GM19438 (cell line): ENCODE results near the gene TMEM258.

Experiments
- ATAC-seq: cut with Tn5 transposase; IDR thresholded peaks from one replicate; pipeline ENCODE4 v1.9.1; 2021; ENCODE audit warnings: low read depth; ENCODE audit not compliant: unreplicated experiment

TMEM258 gene

DNA sequence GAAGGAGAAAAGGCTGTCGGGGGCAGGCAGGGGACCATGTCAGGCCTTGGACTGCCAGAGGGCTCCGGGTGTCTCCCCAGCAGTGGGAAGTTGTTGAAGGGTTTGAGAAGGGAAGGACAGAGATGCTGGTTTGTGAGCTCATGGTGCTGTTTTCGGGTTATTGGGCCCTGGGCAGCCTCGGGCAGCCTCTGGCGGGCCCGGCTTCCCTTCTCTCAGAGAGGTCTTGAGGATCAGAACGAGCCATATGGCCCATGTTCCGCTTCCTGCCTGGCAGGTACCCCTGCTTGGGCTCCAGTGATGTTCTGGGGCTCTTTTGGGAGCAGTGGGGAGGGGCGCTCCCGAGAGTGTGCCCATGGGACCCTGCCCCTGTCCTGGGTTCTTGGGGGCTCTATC lies 30.2 kb downstream of the TMEM258 start:
- ATAC-seq, result no peak

DNA sequence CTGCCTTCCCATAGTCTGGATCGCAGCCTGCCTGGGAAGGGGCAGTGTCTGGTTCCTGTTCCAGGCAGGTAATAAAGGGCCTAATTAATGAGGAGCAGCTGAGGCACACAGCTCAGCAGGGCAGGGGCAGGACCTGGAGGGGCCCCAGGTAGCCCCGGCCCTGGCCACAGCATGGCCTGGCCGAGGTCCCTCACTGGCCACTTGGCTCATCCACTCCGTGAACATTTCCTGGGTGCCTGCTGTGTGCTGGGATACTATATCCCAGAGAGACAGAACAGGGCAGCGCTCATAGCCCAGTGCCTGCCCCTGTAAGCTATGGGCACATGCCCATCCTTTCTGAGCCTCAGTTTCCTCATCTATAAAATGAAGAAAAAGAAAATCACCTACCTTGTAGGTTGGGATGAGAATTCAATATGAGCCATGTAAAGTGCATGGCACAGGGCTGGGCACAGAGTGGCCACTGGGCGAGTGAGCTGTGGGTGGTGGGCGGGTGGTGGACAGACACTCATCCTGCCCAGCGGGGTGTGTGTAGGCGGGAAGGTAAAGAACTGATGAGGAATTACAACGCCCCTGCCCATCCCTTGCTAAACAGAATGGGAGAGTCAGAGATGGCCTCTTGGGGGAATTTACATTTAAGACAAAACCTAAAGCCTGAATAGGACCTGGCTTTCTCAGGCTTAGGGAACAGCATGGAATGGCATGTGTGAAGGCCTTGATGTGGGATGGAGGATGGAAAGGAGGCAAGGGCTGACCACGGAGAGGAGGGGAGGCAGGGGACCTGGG lies 30.8 kb downstream of the TMEM258 start:
- no peak for ATAC-seq

DNA sequence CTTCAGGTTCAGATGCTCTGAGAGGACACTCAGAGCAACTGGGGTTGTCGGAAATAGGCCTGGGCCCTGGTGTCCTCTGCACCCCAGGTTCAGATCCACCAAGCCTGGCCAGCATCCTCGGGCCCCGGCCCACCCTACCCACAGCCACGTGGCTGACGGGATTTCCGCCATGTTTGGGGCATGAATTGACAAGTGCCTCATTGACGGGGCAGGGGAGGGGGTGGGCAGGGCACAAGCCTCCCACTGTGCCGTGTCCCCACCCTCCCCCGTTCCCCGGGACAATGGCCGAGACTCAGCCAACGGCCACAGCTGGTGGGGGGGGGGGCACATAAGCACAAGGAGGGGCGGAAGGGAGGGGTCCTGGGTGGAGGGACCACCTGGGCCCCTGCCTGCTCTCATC lies 31.5 kb downstream of the TMEM258 start:
- no peak for ATAC-seq

DNA sequence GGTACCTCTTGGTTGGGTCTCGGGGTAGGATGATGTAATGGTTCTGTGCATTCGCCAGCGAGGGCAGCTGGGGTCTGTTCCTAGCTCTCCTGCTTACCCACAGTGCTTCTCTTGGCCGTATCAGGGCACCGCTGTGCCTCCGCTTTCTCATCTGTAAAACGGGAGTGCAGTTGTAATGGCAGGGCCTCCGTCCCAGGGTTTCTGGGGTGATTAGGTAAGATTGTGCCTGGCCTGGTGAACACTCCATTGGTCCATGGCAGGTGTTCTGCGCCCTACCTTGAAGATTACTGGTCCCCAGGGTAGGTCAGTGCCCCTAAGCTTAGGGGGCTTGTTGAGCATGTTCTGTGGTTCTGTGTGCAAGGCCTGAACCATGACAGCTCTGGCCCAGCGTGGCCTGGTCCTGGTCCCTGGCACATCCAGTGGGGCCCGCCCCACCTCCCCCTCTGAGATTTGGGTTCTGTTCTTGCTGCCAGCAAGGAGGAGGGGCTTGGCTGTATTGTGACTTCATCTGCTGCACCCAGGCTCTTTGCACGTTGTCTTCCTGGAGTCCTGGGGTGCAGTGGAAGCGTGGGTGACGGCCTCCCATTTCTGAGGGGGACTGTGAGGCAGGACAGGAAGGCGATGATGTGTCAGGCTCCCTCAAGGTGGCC lies 35.1 kb downstream of the TMEM258 start:
- no peak for ATAC-seq

DNA sequence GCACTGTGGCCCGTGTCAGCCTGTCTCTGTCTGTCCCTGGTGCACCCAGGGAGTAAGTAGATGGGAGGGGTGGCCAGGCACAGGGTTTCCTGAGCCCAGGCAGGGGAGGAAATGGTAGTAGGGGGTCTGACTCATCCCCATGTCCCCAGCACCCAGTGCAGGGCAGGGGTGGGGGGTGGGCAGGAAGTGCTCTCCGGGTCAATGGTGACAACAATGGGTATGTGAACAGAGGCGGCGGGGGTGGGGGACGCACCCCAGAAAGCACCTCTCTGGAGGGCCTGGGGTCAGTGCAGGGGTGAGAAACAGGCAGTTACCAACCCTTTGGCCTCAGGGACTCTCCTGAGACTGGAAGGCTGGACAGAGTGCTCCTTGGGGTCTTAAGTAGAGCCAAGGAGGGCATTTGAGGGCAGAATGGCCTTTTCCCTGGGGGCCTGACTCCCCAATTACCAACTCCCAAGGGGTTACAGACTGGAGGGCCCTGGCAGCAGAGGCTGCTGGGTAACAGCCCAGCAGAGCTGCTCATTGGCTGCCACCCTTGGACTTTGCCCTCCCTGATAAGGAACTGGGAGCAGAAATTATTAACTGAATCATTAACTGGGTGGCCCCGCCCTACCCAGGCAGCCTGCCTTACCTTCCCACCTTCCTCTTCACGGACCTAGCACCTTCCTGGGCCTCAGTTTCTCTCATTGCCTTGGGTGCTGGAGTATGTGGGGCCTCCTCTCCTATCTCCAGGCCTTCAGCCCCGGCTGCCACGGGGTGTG lies 35.8 kb downstream of the TMEM258 start:
- no peak for ATAC-seq

DNA sequence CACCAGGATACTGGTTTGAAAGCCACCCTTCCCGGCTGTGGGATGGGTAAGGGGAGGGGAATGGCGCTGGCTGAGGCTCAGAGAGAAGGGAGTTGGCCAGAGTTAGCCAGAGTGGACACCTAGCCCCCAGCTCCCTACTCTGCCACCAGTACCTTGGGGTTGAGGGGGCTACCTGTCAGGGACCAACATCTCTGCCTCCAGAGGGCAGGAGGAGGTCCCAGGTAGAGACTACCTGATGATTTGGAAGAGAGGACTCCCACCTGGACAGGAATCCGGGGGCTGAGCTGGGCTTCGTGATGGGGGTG lies 36.3 kb downstream of the TMEM258 start:
- ATAC-seq, result no peak

DNA sequence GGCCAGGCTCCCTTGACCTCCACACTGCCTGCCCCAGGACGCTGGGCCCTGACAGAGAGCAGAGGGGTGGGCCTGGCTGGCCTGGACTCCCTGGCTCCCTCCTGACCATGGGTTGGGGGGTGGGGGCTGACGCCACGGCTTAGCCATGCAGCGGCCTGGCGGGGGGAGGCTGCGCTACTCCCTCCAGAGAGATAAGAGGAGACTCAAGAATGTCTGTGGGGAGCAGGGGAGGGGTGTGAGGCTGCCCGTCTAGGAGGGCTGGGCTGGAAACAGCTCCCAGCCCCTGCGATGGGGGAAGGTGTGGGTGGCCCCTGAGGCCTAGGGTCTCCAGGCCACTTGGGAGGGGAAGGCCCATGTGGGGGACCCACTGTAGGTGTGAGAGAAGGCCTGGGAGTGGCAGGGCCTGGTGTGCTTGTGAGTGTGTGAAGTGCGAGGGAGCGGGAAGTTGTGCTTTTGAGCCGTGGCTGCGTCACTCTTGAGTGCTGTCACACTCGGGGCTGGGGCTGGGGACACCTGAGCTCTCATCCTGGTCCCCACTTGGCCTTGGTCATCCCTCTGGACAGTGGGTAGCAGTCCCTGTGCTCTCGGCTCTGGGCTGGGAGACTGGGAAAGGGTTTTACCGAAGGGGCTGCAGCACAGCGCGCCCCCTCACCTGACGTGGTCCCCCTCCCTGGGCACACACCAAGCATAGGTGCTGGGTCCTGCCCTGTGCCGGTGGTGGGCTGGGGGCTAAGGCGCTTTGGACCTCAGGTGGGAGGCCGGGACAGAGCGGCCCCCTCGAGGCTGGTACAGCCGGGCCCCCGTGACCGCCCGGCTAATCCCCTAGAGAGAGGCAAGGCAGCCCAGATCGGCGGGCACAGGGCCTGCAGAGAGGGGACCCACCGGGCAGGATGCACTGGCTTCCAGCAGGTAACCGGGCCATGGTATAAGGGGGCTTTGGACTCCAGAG lies 37.6 kb downstream of the TMEM258 start:
- ATAC-seq, result no peak

DNA sequence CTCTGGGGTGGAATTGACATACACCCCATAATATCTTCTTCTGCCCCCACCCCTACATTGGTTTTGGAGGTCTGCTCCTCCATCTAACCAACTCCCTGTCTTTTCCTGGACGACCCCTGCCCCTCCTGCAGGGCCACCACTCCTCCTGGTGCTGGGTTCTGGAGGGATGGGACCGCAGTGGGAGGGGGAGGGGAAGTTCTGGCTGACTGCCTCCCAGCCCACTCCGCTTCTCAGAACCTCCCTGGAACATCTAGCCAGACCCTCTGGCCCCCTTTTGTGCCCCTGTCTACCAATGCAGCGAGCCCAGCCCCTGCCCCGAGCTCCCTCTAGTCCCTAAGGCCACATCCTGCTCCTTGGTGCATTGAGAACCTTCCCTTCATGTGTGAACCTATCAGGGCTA lies 38.7 kb downstream of the TMEM258 start:
- no peak for ATAC-seq

DNA sequence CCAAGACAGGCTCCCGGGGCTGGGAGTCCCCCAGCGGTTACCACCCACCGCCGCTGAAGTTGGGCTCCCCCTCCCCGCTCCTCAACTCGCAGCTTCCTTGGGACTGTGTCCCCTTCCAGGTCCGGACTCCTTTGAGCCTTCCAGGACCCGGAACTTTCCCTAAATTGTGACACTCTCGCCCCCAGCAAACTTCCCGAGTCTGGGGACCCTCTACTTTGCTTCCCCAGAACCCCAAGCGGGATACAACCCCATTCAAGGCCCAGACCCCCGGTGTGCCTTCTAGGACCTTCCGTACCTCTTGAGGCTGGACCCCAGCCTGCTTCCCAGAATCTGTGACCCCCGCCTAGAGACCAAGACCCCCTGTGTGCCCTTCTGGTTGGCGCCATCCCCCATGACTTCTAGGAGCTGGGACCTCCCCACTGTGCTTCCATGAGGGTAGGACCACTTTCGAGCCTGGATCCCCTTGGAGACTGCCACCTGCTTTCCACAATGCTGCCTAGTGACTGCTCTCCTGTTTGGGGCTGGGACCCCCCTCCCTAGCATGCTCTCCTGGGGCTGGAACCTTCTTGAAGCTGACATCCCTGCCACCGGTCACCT lies 39.4 kb downstream of the TMEM258 start:
- no peak for ATAC-seq

DNA sequence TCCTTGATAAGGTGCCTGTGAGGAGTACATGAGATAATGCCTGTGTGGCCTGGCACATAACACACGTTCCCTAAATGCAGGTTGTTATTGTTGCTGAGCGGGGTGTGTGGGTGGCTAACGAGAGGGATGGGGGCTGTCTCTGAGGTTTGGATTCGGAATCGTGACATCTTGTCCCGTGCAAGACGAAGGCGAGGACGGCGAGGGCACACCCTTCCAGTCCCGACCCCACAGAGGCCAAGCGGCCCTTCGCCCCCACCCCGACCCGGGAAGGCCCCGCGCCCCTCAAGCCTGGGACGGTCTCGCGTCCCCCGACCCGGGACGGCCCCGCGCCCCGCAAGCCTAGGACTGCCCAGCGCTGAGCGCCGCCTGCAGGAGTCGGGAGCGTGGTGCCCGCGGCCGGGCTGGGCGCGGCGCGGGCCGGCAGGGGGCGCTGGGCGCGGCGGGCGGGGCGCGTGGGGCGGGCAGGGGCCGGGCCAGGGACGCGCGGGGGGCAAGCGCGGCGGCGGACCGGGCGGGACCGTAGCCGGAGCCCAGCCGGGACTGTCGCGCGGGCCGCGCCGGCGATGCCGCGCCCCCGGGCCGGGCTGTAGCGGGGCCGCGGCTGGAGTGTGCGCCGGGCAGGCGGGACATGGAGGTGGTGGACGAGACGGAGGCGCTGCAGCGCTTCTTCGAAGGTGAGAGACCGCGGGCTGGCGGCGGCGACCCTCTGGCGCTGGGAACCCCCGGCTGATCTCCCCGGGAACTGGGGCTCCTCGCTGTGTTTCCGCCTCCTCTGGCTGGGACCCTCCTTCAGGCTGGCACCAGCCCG lies 40.1 kb downstream of the TMEM258 start, which contains the start of gene MYRF:
Gene MYRF (plus strand): TSS at position 520 of the 808 bp plus-strand sequence. CDS start 109 bp downstream, at position 629.
- ATAC-seq, result no peak

DNA sequence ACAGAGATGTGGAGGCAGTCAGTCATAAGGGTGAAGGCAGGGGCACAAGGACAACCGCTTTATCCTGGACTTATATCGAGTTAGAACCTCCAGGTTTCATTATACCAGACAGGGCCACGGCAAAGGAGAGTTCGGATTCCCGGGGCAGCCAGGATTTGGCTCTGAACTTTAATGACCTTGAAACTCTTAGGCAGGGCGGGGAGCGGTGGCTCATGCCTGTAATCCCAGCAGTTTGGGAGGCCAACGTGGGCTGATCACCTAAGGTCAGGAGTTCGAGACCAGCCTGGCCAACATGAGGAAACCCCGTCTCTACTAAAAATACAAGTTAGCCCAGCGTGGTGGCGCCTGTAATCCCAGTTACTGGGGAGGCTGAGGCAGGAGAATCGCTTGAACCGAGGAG lies 41.0 kb downstream of the TMEM258 start:
- no peak for ATAC-seq

DNA sequence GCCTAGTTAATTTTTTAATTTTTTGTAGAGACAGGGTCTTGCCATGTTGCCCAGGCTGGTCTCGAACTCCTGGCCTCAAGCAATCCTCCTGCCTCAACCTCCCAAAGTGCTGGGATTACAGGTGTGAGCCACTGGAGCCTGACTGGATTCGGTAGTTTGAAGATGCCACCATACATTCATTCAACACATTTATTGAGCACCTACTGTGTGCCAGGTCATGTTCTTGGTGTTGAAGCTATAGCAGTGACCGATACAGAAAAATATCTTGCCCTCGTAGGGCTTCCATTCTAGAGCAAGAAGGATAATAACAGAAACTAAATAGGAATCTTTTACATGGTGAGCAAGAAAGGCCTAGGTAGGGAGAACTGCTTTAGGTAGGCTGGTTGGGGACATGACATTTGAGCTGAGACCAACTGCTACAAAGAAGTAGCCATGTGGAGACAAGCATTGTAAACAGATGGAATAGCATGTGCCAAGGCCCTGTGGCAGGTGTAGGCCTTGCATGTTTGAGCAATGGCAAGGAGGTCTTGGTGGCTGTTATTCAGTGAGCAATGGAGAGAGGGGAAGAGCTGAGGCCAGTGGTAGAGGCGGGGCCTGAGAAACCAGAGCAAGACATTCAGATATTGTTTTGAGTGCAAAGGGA lies 41.6 kb downstream of the TMEM258 start:
- no peak for ATAC-seq

DNA sequence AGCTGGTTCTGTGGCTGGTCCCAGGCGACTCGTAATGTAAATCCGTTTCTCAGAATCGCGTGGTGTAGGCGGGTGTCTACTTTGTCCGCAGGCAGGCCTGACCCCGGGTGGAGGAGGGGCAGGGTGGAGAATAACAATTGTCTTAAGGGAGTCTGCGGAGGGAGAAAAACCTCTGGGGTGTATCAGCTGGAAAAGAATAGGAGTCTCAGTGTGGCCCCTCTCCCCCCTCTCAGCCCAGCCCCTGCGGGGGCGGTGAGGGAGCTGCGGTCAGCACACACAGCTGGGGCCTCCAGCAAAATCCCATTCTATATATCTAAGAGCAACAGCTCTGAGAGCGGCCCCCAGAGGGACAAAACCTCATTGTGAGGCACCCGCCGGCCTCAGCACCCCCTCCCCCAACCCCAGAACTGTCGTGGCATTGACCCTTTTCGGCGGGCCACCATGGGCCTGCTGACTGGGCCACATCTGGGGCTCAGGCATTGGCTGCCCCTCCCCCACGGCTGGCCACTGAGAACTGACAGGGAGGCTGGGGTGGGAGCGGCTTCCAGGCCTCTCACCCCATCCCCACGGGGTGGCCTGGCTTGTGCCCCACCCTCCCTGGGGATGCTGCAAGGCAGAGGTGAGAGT lies 42.7 kb downstream of the TMEM258 start:
- no peak for ATAC-seq

DNA sequence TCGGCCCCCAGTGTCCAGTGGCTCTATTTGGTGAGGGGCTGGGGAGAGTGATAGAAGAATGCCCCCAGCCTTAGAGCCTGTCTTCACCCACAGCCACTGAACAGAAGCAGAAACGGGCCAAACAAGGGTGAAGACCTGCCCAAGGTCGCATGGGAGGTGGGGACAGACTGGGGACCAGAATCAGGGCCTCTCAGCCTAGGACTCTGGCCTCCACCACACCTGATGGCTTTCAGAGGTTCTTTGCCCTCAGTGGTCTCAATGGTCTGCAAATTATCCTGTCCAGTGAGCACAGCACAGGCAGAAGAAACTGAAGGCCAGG lies 44.5 kb downstream of the TMEM258 start:
- no peak for ATAC-seq

DNA sequence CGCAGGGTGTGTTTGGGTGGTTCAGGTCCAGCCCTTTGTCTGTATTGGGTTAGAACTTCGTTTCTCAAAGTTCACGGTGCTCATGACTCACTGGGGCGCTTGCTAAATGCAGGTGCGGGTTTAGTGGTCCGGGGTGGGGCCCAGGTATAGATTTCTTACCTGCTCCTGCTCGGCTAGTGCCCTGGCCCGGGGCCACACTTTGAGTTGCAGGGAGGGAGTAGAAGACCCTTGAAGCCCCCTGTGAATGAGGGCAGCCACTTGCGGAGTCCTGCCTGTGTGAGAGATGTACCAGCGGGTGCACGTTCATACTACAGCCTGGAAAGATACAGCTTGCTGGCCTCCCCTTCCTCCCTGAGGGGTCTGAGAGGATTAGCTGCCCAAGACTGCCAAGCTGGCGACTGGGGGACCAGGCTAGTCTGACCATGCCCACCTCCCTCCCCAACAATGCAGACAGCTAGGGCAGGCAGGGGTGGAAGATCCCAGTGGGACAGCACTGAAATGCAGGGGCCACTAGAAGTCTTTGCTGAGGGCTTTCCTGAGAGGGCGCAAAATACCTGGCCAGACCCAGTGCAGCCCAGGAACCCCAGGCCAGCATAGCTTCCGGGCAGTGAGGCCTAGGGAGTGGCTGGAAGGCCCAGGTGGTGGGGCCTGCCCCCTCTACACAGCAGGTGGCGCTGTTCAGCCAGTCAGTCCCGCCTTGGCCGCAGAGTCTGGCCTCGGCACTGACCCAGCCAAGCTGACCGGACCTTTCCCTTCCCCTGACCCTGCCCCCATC lies 45.0 kb downstream of the TMEM258 start:
- no peak for ATAC-seq

DNA sequence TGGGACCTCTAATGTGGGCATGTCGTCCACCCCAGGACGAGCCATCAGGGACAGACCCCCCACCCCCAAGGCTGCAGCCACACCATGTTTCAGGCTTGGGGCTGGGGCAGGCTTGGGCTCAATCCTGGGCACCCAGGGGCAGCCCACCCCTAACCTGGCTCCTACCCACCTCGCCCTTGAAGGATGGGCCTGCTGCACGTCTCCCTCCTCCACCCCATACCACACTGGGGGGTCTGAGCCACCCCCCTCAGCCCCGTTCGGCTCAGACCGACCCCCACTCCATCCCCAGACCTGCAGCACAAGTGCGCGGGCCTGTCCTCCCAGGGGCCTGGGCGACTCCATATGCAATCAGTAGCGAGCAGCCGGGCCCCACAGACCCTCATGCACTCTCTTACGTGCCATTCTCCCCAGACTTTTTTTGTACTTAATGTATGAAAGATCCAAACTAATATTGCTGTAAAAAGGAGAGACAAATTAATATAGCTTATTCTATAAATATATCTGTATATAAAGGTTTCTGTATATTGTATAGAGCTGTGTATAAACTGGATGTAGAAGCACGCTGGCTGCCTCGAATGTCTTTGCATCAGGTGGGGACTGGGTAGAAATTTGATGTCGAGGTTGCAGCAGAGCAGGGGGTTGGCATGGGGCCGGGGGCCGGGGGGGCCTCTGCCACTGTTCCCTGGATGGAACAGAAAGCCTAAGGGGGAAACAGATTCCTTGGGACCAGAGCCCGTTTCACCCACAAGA lies 45.8 kb downstream of the TMEM258 start:
- no peak for ATAC-seq

DNA sequence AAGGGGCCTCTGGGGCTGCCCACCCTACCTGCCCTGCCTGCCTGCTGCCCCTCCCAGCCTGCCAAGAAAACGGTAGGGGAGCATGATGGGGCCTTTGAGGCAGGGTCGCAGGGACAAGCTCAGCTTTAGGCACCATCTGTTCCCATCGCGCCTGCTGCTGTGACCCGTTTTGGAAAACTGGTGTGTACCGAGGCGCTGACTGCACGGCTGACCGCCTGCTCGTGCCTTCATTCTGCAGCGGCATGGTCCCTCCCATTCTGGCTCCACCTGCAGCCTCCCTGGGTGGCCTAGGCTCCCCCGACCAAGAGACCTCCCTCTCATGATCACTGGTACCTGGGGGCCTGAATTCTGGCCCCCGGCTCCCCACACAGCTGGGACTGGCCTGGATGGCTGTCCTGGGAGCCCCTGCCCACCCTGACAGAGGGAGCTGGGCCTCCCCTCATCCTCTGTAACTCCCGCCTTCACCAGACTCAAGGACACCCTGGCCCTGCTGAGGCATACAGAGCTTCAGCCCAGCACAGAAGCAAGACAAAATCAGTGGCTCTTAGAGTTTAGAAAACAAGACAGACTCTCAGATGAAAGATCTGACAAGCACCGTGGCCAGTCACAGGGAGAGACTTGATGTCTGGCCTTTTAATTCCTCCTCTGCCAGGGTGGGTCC lies 46.5 kb downstream of the TMEM258 start:
- no peak for ATAC-seq
